HG03025 (cell line): ENCODE data around the gene PITPNC1.

ENCODE experiments used
- ATAC-seq: cut with Tn5 transposase; IDR thresholded peaks from one replicate; pipeline ENCODE4 v1.9.1; 2021; ENCODE audit warnings: mild to moderate bottlenecking, moderate library complexity; ENCODE audit not compliant: unreplicated experiment, low FRiP score

PITPNC1 gene

DNA sequence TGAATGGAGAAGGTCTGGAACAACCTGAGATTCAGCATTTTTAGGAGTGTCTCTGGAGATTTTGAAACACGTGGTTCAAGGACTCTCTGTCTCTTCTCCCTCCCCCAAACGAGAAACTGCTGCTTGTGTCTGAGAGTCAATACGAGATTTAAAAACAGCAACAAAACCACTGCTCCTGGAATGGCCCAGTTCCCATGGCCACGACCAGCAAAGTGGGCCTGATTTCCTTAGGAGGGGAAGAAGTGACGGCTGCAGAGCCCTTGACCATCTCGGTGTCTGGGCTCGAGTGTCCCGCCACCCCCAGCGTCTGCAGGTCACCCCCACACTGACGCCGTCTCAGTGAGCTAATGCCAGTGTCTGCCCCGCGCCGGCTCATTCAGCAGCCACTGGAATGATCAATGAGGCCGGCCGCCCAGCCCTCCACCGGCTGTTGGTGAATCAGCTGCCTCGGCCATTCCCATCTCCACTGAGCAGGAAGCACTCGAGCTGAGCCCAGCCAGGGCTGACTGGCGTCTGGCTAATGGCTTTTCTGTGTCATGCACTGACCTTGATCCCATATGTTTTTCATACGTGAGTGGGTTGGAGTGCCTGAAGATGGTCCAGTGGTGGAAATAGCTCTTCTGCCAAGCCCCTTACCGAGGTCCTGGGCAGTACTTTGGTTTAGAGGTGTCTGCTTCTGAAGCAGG lies 151.8 kb downstream of the PITPNC1 start:
- ATAC-seq: no peak

DNA sequence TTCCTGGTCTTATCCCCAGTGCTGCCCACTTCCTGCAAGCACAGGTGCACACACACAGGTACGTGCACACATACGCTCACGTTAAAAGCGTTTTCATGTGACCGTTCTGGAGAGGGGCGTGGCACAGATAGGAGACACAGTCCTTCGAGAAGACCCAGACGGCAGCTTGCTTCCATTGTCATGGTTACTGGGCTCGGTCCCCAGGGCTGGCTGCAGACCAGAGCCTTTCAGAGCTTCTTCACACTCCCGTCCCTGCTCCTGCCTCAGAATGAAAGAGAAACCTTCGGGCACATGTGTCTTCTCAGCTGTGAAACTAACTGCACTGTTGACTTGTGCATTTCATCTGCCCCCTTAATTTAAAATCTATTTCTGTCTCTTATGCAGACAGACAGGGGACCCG lies 154.2 kb downstream of the PITPNC1 start:
- ATAC-seq: peak; percentile 68

GRCh38 chr17:67532326-67532871 lies 155.3 kb downstream of the PITPNC1 start:
- ATAC-seq: no peak

- no peak for ATAC-seq
Observed at GRCh38 chr17:67534941-67535340, 157.9 kb downstream of the PITPNC1 start.

- ATAC-seq: no peak
Observed at GRCh38 chr17:67542219-67543114, 165.4 kb downstream of the PITPNC1 start.

DNA sequence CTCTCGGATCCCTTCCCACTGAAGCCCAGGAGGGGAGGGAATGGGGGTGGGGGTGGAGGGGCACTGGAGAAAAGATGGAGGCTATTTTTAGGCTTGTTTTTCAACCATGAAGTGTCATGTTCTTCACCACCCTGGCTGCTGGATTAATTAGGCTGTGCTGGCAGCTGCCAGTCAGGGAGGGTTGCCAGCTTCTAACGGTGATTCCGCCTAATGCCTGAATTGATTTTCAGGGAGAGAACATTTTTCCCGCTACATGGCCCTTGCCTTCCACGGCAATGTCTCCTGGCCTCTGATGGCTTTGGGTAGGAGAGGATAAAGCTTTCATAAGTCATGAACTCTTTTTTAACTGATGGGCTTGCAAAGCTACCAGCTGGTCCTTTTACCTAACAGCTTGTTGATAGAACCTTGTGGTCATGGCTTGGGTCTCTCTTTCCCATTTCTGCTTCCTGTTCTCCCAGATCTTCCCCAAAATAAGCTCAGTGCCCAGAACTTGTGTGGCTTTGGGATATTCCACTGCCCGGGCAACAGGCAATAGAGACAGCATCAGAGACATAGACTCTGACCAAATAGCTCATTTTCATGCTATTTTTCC lies 167.4 kb downstream of the PITPNC1 start:
- no peak for ATAC-seq

DNA sequence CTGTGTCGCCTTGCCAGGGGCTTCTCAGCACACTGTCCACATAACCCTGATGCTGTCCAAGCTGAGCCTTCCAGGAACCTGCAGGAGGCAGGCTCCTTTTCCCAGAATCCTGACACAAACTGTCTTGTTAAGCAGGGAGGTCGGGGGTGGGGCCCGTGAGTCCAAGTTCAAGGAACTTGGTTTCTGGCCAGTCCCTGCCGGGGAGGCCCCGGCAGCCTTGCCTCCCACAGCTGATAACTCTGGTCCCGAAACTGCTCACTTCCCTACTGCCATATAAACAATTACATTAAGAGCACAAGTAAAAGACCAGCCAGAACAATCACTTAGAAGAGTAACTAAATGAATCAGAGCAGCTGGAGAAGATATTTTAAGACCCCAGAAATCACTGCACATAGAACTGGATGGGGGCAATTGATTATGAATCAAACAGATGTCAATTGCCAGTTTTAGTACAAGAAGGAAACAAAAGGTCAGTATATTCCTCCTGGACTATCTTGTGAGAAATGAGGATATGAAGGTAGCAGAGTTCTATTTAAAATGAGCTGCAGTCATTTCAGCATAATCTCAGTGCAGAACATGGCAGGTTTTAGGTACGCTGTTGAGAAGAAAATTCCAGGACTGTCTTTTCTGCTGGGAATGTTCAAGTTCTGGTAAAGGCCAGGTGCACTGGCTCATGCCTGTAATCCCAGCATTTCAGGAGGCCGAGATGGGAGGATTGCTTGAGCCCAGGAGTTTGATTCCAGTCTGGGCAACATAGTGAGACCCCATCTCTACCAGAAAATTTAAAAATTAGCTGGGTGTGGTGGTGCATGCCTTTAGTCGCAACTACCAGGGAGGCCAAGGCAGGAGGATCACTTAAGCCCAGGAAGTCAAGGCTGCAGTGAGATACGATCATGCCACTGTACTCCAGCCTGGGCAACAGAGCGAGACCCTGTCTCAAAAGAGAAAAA lies 169.8 kb downstream of the PITPNC1 start:
- peak; percentile 79 for ATAC-seq

GRCh38 chr17:67548693-67549092 lies 171.6 kb downstream of the PITPNC1 start:
- no peak for ATAC-seq

GRCh38 chr17:67549820-67550219 lies 172.7 kb downstream of the PITPNC1 start:
- no peak for ATAC-seq

- no peak for ATAC-seq
Observed at GRCh38 chr17:67554634-67555033, 177.6 kb downstream of the PITPNC1 start.

DNA sequence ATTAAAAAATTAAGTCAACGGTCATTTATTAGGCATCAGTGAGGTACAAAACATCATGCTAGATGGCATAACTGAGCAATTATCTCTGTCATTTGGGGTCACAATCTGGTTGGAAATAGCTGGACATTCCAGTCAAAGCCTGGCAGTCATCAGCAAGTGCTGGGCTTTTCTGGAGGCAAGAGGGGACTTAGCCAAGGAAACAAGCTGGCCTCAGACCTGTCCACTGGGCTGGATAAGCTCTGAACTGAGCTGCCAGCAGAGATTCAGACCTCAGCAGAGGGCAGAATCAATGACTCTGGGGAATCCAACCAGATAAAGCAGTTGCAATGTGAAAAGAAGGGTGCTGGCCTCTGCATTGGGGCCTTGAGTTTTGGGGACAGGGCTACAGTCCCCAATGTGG lies 178.8 kb downstream of the PITPNC1 start:
- ATAC-seq: no peak

DNA sequence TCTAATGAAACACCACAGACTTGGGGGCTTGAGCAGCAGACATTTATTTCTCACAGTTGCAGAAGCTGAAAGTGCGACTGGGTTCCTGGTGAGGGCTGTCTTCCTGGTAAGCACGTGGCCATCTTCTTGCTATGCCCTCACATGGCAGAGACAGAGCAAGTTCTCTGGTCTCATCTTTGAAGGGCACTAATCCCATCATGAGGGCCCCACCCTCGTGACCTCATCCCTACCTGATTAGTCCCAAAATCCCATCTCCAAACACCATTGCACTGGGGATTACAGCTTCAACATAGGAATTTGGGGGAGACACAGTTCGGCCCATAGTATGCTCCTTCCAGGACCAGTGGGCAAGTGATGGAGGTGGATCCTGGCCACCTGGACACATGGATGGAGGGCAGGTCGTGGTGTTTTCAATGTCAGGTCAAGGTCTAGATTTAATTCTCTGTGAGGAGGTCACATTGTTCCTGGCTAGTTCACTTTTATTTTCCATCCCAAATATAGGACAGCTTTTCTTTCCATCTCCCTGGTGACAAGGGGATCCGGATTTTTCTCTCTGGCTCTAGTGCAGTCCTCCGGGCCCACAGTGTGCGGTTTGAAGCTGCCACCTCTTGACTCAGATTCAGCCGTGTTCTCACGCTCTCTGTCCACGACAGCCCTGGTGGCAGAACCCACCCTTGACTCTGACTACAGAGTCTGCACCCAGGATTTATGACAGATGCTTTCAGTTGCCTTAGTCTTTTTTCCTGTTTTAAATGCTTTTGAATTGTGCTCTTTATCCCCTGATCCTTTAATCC lies 180.2 kb downstream of the PITPNC1 start:
- ATAC-seq: no peak

DNA sequence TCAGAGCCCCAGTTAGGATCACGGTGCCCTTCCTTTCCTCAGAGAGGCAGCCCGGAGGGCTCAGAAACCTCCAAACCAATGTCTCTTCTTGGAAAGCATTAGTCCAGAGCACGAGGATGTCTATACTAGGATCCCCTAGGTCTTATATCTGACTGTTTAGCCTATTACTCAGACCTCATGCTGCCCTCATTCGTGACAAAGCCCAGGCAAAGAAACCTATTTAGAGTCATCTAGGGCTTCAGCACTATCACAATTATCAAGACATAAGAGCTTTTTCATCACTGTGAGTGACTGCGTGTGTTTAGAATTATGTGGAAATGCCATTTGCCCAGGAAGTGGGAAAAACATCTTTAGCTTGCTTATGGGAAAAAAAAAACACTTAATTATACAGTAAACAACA lies 180.8 kb downstream of the PITPNC1 start:
- no peak for ATAC-seq

DNA sequence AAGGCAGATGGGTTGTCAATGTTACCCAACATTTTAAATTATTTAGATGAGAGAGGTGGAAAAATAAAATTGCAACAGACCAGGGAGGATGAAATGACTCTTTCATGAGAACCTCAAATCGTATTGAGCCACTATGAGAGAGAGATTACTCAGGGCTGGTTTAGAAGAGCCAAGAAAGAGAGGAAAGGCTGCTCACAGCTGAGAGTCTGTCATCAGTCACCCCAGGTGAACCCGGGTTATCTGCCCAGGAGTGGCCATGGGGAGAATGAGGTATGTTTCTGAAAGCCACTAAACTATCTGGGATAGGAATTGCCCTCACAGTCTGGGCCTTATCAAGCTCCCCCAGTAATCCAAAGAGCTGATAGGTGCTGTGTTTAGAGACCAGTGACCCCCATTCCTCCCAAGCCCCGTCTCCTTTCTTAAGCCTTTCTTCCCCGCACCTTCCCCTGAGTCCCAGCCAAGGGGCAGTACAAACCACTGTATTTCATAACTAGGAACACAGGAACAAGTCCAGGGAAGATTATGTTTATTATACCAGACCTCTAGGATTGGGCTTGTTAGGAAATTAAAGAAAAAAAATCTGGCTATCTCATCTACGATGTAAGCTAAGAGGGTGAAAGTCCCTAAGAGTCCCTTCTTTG lies 181.8 kb downstream of the PITPNC1 start:
- ATAC-seq: no peak

DNA sequence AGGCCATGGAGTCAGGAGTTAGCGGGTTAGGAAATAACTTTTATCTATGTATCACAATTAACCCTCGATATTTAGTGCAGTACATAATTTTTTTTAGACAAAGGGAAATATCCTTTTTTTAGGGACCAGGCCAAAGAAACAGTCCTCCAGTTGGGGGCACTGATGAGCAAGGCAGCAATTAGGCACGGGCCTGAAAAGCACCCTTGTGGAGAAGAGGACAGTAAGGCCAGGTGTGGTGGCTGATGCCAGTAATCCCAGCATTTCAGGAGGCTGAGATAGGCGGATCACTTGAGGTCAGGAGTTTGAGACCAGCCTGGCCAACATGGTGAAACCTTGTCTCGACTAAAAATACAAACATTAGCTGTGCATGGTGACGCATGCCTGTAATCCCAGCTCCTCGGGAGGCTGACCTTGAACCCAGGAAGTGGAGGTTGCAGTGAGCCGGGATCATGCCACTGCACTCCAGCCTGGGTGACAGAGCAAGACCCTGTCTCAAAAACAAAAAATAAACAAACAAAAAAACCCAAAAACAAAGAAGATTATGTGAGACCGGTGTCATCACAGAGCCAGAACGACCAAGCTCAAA lies 182.4 kb downstream of the PITPNC1 start:
- no peak for ATAC-seq

GRCh38 chr17:67562005-67562404 lies 184.9 kb downstream of the PITPNC1 start:
- no peak for ATAC-seq

DNA sequence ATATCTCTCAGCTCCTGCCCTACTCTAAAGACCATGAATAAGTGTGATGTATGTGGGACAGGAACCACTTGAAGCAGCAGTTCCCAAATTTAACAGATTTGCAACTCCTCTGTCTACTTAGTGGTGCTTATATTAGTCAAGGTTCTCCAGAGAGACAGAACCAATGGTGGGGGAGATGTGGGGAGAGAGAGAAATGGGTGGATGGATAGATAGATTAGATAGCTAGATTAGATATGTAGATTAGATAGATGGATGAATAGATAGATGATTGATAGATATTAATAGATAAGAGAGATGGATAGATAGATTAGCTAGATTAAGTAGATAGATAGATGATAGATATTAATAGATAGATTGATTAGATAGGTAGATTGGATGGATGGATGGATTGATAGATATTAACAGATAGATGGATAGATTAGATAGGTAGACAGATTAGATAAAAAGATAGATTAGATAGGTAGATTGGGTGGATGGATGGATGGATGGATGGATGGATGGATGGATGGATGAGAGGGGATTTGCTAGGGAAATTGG lies 186.7 kb downstream of the PITPNC1 start:
- ATAC-seq: no peak

GRCh38 chr17:67565068-67565467 lies 188.0 kb downstream of the PITPNC1 start:
- ATAC-seq: no peak
